Measurements from ENCODE around the gene SPRY1.

DNA sequence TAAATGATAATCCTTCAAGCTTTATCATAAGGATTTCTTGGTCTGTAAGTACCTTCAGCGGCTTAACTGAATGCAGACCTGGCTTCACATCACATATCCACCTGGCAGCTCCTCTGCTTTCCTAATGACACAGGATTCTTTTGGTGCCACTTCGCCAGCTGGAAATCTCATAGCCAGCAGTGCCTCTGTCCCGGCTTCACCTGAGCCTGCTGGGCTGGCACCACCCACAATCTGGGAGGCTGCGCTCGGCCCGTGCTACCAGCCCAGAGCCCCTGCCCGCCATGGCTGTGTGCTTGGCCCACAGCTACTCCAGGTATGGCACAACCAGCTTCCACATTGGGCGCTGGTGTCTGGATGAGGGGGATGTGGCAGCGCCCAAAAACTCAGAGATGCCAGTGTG, 37.4 kb downstream of the SPRY1 start:
- TF ChIP-seq CTCF (IDR thresholded peaks at IDR 0.05; ENCODE audit: low read length) (no peak), EZH2phosphoT487 (IDR thresholded peaks at IDR 0.05; ENCODE audit: low read length) (no peak), EZH2 (optimal IDR thresholded peaks at IDR 0.05; ENCODE audit: low read depth, low read length) (no peak)

All from MM.1S (cell line).